SK-N-SH treated with all-trans-retinoic acid at 6 μM for 48 hours (cell line): ENCODE results near the gene WDR3.
A peak's percentile ranks its signal among the peaks of the same experiment; 100 is the strongest.

ENCODE experiments used
- ATAC-seq: fragments of 200-7000 bp; cut with Tn5 transposase; 3 replicates; pipeline ENCODE4 v1.9.1; 2020; ENCODE audit warnings: mild to moderate bottlenecking, moderate library complexity
- ARNTL ChIP-seq: fragments of 450-650 bp; formaldehyde crosslinking; IDR thresholded peaks from 2 replicates; pipeline ENCODE4 v1.5.0; 2020; ENCODE audit warnings: low read depth, mild to moderate bottlenecking, moderate library complexity, borderline replicate concordance
- CREB5 ChIP-seq: fragments of 250-450 bp; sonication (Bioruptor Pico); IDR thresholded peaks from 2 replicates; pipeline ENCODE4 v1.5.1; 2020; ENCODE audit warnings: low read depth, mild to moderate bottlenecking, moderate library complexity
- CSDC2 ChIP-seq: fragments of 250-450 bp; sonication (Bioruptor Pico); IDR thresholded peaks from 2 replicates; pipeline ENCODE4 v1.5.0; 2020; ENCODE audit warnings: mild to moderate bottlenecking, moderate library complexity
- CSRNP3 ChIP-seq: fragments of 250-450 bp; sonication (Bioruptor Pico); IDR thresholded peaks from 2 replicates; pipeline ENCODE4 v1.5.1; 2021; ENCODE audit warnings: mild to moderate bottlenecking, moderate library complexity
- ESRRG ChIP-seq: fragments of 250-450 bp; sonication (Bioruptor Pico); IDR thresholded peaks from 2 replicates; pipeline ENCODE4 v1.6.1; 2021; ENCODE audit warnings: mild to moderate bottlenecking
- GLIS3 ChIP-seq: fragments of 250-450 bp; sonication (Bioruptor Pico); IDR thresholded peaks from 2 replicates; pipeline ENCODE4 v1.5.0; 2020; ENCODE audit warnings: mild to moderate bottlenecking, moderate library complexity
- ISL1 ChIP-seq: fragments of 250-450 bp; sonication (Bioruptor Pico); IDR thresholded peaks from 2 replicates; pipeline ENCODE4 v2.1.2; 2022; ENCODE audit warnings: mild to moderate bottlenecking, moderate library complexity
- OSR1 ChIP-seq: fragments of 250-450 bp; sonication (Bioruptor Pico); IDR thresholded peaks from 2 replicates; pipeline ENCODE4 v1.8.0; 2022; ENCODE audit warnings: moderate library complexity, mild to moderate bottlenecking, inconsistent platforms
- PATZ1 ChIP-seq: fragments of 250-450 bp; sonication (Bioruptor Pico); IDR thresholded peaks from 2 replicates; pipeline ENCODE4 v1.8.0; 2020; ENCODE audit warnings: mild to moderate bottlenecking, moderate library complexity, borderline replicate concordance
- POU6F1 ChIP-seq: fragments of 250-450 bp; sonication (Bioruptor Pico); IDR thresholded peaks from 2 replicates; pipeline ENCODE4 v1.8.0; 2021; ENCODE audit warnings: low read depth, mild to moderate bottlenecking, moderate library complexity, borderline replicate concordance
- PPARA ChIP-seq: fragments of 250-450 bp; sonication (Bioruptor Pico); IDR thresholded peaks from 2 replicates; pipeline ENCODE4 v1.5.0; 2020; ENCODE audit warnings: mild to moderate bottlenecking, borderline replicate concordance
- SNAI2 ChIP-seq: fragments of 250-450 bp; sonication (Bioruptor Pico); IDR thresholded peaks from 2 replicates; pipeline ENCODE4 v1.5.0; 2020; ENCODE audit warnings: mild to moderate bottlenecking, moderate library complexity
- TCF4 ChIP-seq: fragments of 250-450 bp; sonication (Bioruptor Pico); IDR thresholded peaks from 2 replicates; pipeline ENCODE4 v1.8.0; 2021; ENCODE audit warnings: mild to moderate bottlenecking, moderate library complexity, borderline replicate concordance
- TOX ChIP-seq: fragments of 250-450 bp; sonication (Bioruptor Pico); IDR thresholded peaks from 2 replicates; pipeline ENCODE4 v1.8.0; 2021; ENCODE audit warnings: mild to moderate bottlenecking, moderate library complexity, borderline replicate concordance
- TSHZ2 ChIP-seq: fragments of 250-450 bp; sonication (Bioruptor Pico); IDR thresholded peaks from 2 replicates; pipeline ENCODE4 v1.5.0; 2020; ENCODE audit warnings: mild to moderate bottlenecking, moderate library complexity
- ZC3H10 ChIP-seq: fragments of 250-450 bp; sonication (Bioruptor Pico); IDR thresholded peaks from 2 replicates; pipeline ENCODE4 v1.5.1; 2021; ENCODE audit warnings: mild to moderate bottlenecking, moderate library complexity
- ZFP3 ChIP-seq: fragments of 250-450 bp; sonication (Bioruptor Pico); IDR thresholded peaks from 2 replicates; pipeline ENCODE4 v1.5.0; 2020; ENCODE audit warnings: mild to moderate bottlenecking, moderate library complexity
- ZFP30 ChIP-seq: fragments of 450-650 bp; formaldehyde crosslinking; IDR thresholded peaks from 2 replicates; pipeline ENCODE4 v1.5.0; 2022; ENCODE audit warnings: mild to moderate bottlenecking, moderate library complexity
- ZNF565 ChIP-seq: fragments of 450-650 bp; formaldehyde crosslinking; conservative IDR thresholded peaks from 2 replicates; pipeline ENCODE4 v1.5.0; 2020; ENCODE audit warnings: low read depth, mild to moderate bottlenecking, moderate library complexity
- ZNF70 ChIP-seq: fragments of 450-650 bp; formaldehyde crosslinking; IDR thresholded peaks from 2 replicates; pipeline ENCODE4 v1.5.0; 2020; ENCODE audit warnings: mild to moderate bottlenecking, moderate library complexity
- ZNF8 ChIP-seq: fragments of 450-650 bp; formaldehyde crosslinking; IDR thresholded peaks from 2 replicates; pipeline ENCODE4 v1.5.0; 2020; ENCODE audit warnings: mild to moderate bottlenecking, moderate library complexity

WDR3 gene

GRCh38 chr1:117892512-117892911 is 37.0 kb upstream of the WDR3 start (continued):
- TF ChIP-seq TOX (CRISPR knock-in tag) = no peak
- TF ChIP-seq ZFP30 = no peak
- TF ChIP-seq ESRRG (CRISPR knock-in tag) = no peak
- TF ChIP-seq ARNTL = no peak
- no peak for TF ChIP-seq PPARA (CRISPR knock-in tag)
- TF ChIP-seq, all 23 proteins: peak for 0

GRCh38 chr1:117894078-117894477 is 35.5 kb upstream of the WDR3 start:
- TF ChIP-seq ZNF565 (CRISPR knock-in tag) (no peak), ISL1 (CRISPR knock-in tag) (no peak), TOX (CRISPR knock-in tag) (no peak), CSDC2 (CRISPR knock-in tag) (no peak), ZNF8 (CRISPR knock-in tag) (no peak), TCF4 (no peak)
- no peak for ATAC-seq

GRCh38 chr1:117895482-117896114 is 33.9 kb upstream of the WDR3 start:
- ATAC-seq = peak; percentile 91
- TF ChIP-seq OSR1 (CRISPR knock-in tag) (no peak), ZNF70 (no peak), CREB5 (CRISPR knock-in tag) (no peak), ZC3H10 (CRISPR knock-in tag) (no peak), ISL1 (CRISPR knock-in tag) (no peak), CSRNP3 (CRISPR knock-in tag) (no peak), ARNTL (no peak), GLIS3 (CRISPR knock-in tag) (no peak), ESRRG (CRISPR knock-in tag) (no peak), ZFP30 (no peak), TOX (CRISPR knock-in tag) (no peak), SNAI2 (no peak), ZNF8 (CRISPR knock-in tag) (no peak), POU6F1 (no peak), CSDC2 (CRISPR knock-in tag) (no peak), ZFP3 (CRISPR knock-in tag) (no peak), ZNF565 (CRISPR knock-in tag) (no peak), TCF4 (no peak), PPARA (CRISPR knock-in tag) (no peak), TSHZ2 (CRISPR knock-in tag) (no peak)

GRCh38 chr1:117897551-117897950 is 32.0 kb upstream of the WDR3 start:
- TF ChIP-seq TCF4 (no peak), TOX (CRISPR knock-in tag) (no peak), ZNF8 (CRISPR knock-in tag) (no peak), ISL1 (CRISPR knock-in tag) (no peak; the same call in 1 of the 2 replicates)
- ATAC-seq = no peak

- no peak for ATAC-seq
- TF ChIP-seq TSHZ2 (CRISPR knock-in tag) (no peak), PATZ1 (CRISPR knock-in tag) (no peak), ZC3H10 (CRISPR knock-in tag) (no peak), ZNF8 (CRISPR knock-in tag) (no peak), GLIS3 (CRISPR knock-in tag) (no peak), TCF4 (no peak)
These were observed 29.7 kb upstream of the WDR3 start for GRCh38 chr1:117899801-117900200.
